Measurements from ENCODE around the gene CCIN.

GRCh38 chr9:36145970-36146369 is 23.2 kb upstream of the CCIN start:
- TF ChIP-seq ZBTB21 (CRISPR knock-in tag; IDR thresholded peaks at IDR 0.05; ENCODE audit: borderline replicate concordance) (no peak), CTCF (IDR thresholded peaks at IDR 0.05) (no peak), SP1 (CRISPR knock-in tag; conservative IDR thresholded peaks at IDR 0.05) (no peak), FOXP4 (CRISPR knock-in tag; IDR thresholded peaks at IDR 0.05) (no peak), E2F1 (CRISPR knock-in tag; IDR thresholded peaks at IDR 0.05) (no peak), NFYB (CRISPR knock-in tag; conservative IDR thresholded peaks at IDR 0.05; ENCODE audit: low read depth) (no peak), ZNF219 (CRISPR knock-in tag; IDR thresholded peaks at IDR 0.05; ENCODE audit: borderline replicate concordance) (no peak), ETV6 (CRISPR knock-in tag; IDR thresholded peaks at IDR 0.05) (no peak), E2F5 (CRISPR knock-in tag; IDR thresholded peaks at IDR 0.05) (no peak), CREB1 (CRISPR knock-in tag; IDR thresholded peaks at IDR 0.05) (no peak), TEAD4 (CRISPR knock-in tag; IDR thresholded peaks at IDR 0.05) (no peak), ZNF263 (CRISPR knock-in tag; IDR thresholded peaks at IDR 0.05; ENCODE audit: low read depth) (no peak), JUN (CRISPR knock-in tag; IDR thresholded peaks at IDR 0.05) (no peak), TP53 (CRISPR knock-in tag; IDR thresholded peaks at IDR 0.05) (no peak)
